ENCODE measurements around the gene ATG9B. TPM values are rescaled to one million over a fixed set of nuclear protein-coding genes. Genes with fewer than 3 reads are reported as not detected.
A peak's percentile ranks its signal among the peaks of the same experiment; 100 is the strongest.

The ATG9B gene
- total and polyA plus RNA-seq, 2 of the 13 experiments (the other 11 are each of a cell fraction or from before 2014, with no cell fraction given) = 0.24 TPM; not detected in 1

DNA sequence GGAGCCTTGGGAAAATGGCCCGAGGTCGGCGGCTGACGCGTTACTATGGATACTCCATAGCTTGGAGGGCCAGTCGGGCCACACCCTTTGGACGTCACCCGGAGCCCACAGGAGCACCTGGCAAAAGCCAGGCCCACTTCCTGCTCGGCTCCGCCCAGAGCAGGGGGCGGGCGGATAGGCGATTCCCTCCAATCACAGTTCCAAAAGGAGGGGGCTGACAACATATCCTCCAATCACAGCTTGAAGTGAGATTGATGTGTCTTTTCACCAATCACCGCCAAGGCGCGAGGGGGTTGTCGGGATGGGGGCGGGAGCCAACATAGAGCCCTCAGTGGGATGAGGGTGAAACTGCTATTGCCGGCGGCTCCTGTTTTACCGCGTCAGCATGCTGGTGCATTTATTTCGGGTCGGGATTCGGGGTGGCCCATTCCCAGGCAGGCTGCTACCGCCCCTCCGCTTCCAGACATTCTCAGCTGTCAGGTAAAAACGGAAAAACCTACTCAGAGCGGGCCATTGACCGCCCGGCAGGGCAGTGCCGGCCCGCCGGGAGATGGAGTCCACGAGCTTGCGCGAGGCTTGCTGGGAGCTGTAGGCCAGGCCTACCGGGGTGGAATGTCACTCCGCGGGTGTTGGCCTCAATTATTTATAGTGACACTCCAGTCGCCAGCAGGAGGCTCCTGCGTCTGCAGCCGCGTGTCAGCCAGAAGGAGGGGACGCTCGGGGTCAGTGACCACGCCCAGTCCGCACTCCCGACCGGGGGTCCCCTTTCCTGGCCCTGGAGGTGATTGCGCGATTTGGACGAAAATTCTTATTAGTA, 4.0 kb upstream of the ATG9B start, which contains the start of gene ABCB8:
Gene ABCB8 (plus strand): TSS at position 320 of the 817 bp plus-strand sequence. CDS start 66 bp downstream, at position 386.
- Histone ChIP-seq H3K4me2 (ENCODE audit: low read depth, low read length) (peak within 1 kb of the TSS; percentile 92), H3K27ac (ENCODE audit: extremely low read length, insufficient read depth, low read length) (peak within 1 kb of the TSS; percentile 62), H3K27me3 (ENCODE audit: control insufficient read depth in 1 of 2, insufficient read depth in 2 of 2, low read length in 2 of 2) (peaks cover 8 to 29% of the 10 kb centered on the region in 2 experiments; a peak in 4 of 5 replicates), H2AFZ (ENCODE audit: low read length) (peak within 1 kb of the TSS; percentile 50), H3K4me3 (replicated peaks in 1 of 3; ENCODE audit: insufficient read depth in 1 of 3, low read depth in 2 of 3, low read length in 3 of 3) (peak within 1 kb of the TSS; percentile 77 to 88 (median 82)), H3K9ac (ENCODE audit: insufficient read depth, low read depth, low read length) (peak within 1 kb of the TSS; percentile 45), H3K79me2 (ENCODE audit: insufficient read depth, low read length) (no peaks in the 10 kb centered on the region), H3K9me3 (ENCODE audit: low read length) (no peaks in the 10 kb centered on the region), H3K4me1 (ENCODE audit: insufficient read depth, low read length) (peaks cover 27% of the 10 kb centered on the region), H3K36me3 (replicated peaks in 1 of 2; ENCODE audit: control insufficient read depth in 1 of 2, insufficient read depth in 2 of 2, low read length in 2 of 2) (no peaks in the 10 kb centered on the region), H4K20me1 (ENCODE audit: insufficient read depth, low read length) (no peaks in the 10 kb centered on the region)
- BruUV-seq (replicated peaks) = TSS peak; percentile 87
- ChIA-PET CTCF (ENCODE audit: low intra/inter-chr PET ratio, low total read pairs) (interaction anchor here (0.8 to 0.9 kb wide), 3 partner anchors 28 to 83 kb away, joined by 3 read pairs; partner anchors contain the start of gene FASTK), POLR2A (interaction anchor here (0.9 to 2.1 kb wide), 17 partner anchors 9 to 659 kb away, joined by 3 to 35 read pairs (median 4); partner anchors contain the start of genes CDK5, FASTK, NUB1 and REPIN1)
- FAIRE-seq (peak; percentile 97), DNase-seq (ENCODE audit: low spot score) (peak; percentile 97), ATAC-seq (peak; percentile 95)
- in situ Hi-C loops (cut with HindIII; ENCODE audit: extremely low pct_ligation_motif_present, low pct_unique_long_range_greater_than_20kb) (no loop called here), intact Hi-C loops (cut with micrococcal nuclease; ENCODE audit: unreplicated experiment) (loop anchor here (1.0 to 10.0 kb wide), 3 partner anchors 30 to 1414 kb away; no protein-coding TSS in a partner anchor)
- WGBS (ENCODE audit: low lambda C conversion rate) = 0% methylated on average over 21 of the region's 53 CpGs
- TF ChIP-seq HOXA3 (CRISPR knock-in tag; IDR thresholded peaks at IDR 0.05) (0 out of 2 replicates have a peak, but pooled peaks have one; percentile 6), RXRB (CRISPR knock-in tag; IDR thresholded peaks at IDR 0.05; ENCODE audit: borderline replicate concordance) (0 out of 2 replicates have a peak, but pooled peaks have one; percentile 26), SMAD1 (CRISPR knock-in tag; IDR thresholded peaks at IDR 0.05; ENCODE audit: borderline replicate concordance, low read depth) (0 out of 2 replicates have a peak, but pooled peaks have one; percentile 86), CREB1 (IDR thresholded peaks at IDR 0.05) (peak; percentile 79), CREB1 (CRISPR knock-in tag; IDR thresholded peaks at IDR 0.05) (peak; percentile 89), KDM5A (IDR thresholded peaks at IDR 0.05; ENCODE audit: borderline replicate concordance, low read length) (peak; percentile 97), ZNF792 (CRISPR knock-in tag; IDR thresholded peaks at IDR 0.05) (no peak), KLF9 (CRISPR knock-in tag; IDR thresholded peaks at IDR 0.05; ENCODE audit: low read depth) (peak; percentile 65), KDM2A (CRISPR knock-in tag; IDR thresholded peaks at IDR 0.05; ENCODE audit: borderline replicate concordance, low read depth) (peak; percentile 62; the same call in 1 of the 2 replicates), MYC (CRISPR knock-in tag; IDR thresholded peaks at IDR 0.05; ENCODE audit: borderline replicate concordance) (peak; percentile 67; the same call in 1 of the 2 replicates), ZBTB20 (CRISPR knock-in tag; IDR thresholded peaks at IDR 0.05; ENCODE audit: borderline replicate concordance, low read depth) (no peak), EP300 (IDR thresholded peaks at IDR 0.05; ENCODE audit: low read depth in 2 of 2, low read length in 2 of 2) (no peak), EP300 (CRISPR knock-in tag; IDR thresholded peaks at IDR 0.05; ENCODE audit: borderline replicate concordance) (no peak)
- TF ChIP-seq, protein P1, sequence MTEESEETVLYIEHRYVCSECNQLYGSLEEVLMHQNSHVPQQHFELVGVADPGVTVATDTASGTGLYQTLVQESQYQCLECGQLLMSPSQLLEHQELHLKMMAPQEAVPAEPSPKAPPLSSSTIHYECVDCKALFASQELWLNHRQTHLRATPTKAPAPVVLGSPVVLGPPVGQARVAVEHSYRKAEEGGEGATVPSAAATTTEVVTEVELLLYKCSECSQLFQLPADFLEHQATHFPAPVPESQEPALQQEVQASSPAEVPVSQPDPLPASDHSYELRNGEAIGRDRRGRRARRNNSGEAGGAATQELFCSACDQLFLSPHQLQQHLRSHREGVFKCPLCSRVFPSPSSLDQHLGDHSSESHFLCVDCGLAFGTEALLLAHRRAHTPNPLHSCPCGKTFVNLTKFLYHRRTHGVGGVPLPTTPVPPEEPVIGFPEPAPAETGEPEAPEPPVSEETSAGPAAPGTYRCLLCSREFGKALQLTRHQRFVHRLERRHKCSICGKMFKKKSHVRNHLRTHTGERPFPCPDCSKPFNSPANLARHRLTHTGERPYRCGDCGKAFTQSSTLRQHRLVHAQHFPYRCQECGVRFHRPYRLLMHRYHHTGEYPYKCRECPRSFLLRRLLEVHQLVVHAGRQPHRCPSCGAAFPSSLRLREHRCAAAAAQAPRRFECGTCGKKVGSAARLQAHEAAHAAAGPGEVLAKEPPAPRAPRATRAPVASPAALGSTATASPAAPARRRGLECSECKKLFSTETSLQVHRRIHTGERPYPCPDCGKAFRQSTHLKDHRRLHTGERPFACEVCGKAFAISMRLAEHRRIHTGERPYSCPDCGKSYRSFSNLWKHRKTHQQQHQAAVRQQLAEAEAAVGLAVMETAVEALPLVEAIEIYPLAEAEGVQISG (CRISPR knock-in tag; IDR thresholded peaks at IDR 0.05) = peak; percentile 83
- TF ChIP-seq, protein P2, sequence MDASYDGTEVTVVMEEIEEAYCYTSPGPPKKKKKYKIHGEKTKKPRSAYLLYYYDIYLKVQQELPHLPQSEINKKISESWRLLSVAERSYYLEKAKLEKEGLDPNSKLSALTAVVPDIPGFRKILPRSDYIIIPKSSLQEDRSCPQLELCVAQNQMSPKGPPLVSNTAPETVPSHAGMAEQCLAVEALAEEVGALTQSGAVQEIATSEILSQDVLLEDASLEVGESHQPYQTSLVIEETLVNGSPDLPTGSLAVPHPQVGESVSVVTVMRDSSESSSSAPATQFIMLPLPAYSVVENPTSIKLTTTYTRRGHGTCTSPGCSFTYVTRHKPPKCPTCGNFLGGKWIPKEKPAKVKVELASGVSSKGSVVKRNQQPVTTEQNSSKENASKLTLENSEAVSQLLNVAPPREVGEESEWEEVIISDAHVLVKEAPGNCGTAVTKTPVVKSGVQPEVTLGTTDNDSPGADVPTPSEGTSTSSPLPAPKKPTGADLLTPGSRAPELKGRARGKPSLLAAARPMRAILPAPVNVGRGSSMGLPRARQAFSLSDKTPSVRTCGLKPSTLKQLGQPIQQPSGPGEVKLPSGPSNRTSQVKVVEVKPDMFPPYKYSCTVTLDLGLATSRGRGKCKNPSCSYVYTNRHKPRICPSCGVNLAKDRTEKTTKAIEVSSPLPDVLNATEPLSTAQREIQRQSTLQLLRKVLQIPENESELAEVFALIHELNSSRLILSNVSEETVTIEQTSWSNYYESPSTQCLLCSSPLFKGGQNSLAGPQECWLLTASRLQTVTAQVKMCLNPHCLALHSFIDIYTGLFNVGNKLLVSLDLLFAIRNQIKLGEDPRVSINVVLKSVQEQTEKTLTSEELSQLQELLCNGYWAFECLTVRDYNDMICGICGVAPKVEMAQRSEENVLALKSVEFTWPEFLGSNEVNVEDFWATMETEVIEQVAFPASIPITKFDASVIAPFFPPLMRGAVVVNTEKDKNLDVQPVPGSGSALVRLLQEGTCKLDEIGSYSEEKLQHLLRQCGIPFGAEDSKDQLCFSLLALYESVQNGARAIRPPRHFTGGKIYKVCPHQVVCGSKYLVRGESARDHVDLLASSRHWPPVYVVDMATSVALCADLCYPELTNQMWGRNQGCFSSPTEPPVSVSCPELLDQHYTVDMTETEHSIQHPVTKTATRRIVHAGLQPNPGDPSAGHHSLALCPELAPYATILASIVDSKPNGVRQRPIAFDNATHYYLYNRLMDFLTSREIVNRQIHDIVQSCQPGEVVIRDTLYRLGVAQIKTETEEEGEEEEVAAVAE (CRISPR knock-in tag; IDR thresholded peaks at IDR 0.05; ENCODE audit: borderline replicate concordance) = 0 out of 2 replicates have a peak, but pooled peaks have one; percentile 54
